Neural cell (in vitro differentiated cells): Measurements from ENCODE around the gene TGFBR3. TPM values are rescaled to one million over a fixed set of nuclear protein-coding genes. Genes with fewer than 3 reads are reported as not detected.

ENCODE experiments used
- H2AFZ ChIP-seq: fragments of 200-600, 300-800 bp; sonication (generic), shearing (Covaris generic); 2 replicates; pipeline ENCODE4 v1.6.0; 2014; ENCODE audit warnings: low read depth, mild to moderate bottlenecking, antibody characterized with exemption, low read length, moderate library complexity
- H3F3A ChIP-seq: fragments of 200-600 bp; shearing (Covaris generic); 2 replicates; pipeline ENCODE4 v1.6.1; 2016; ENCODE audit warnings: mild to moderate bottlenecking, moderate library complexity, mixed read lengths, antibody characterized with exemption, low read length; ENCODE audit not compliant: insufficient read depth, poor library complexity, severe bottlenecking
- H3K27ac ChIP-seq: fragments of 200-600, 300-800 bp; sonication (generic), shearing (Covaris generic); 2 replicates; pipeline ENCODE4 v1.5.1; 2014; ENCODE audit warnings: mild to moderate bottlenecking, low read length, moderate library complexity
- H3K27me3 ChIP-seq: fragments of 300-800, 200-600 bp; sonication (generic), shearing (Covaris generic); 2 replicates; pipeline ENCODE4 v1.6.0; 2014; ENCODE audit warnings: mild to moderate bottlenecking, low read depth, low read length, moderate library complexity; ENCODE audit not compliant: insufficient read depth
- H3K36me3 ChIP-seq: fragments of 300-800, 200-600 bp; sonication (generic), shearing (Covaris generic); 2 replicates; pipeline ENCODE4 v1.5.1; 2014; ENCODE audit warnings: mild to moderate bottlenecking, antibody characterized with exemption, low read length, moderate library complexity; ENCODE audit not compliant: insufficient read depth
- H3K4me2 ChIP-seq: fragments of 300-800, 200-600 bp; sonication (generic), shearing (Covaris generic); 2 replicates; pipeline ENCODE4 v1.6.0; 2014; ENCODE audit warnings: mild to moderate bottlenecking, low read length
- H3K4me3 ChIP-seq: fragments of 300-800, 200-600 bp; sonication (generic), shearing (Covaris generic); 2 replicates; pipeline ENCODE4 v1.5.1; 2014; ENCODE audit warnings: mild to moderate bottlenecking, low read length, moderate library complexity
- H3K79me2 ChIP-seq: fragments of 200-600 bp; shearing (Covaris generic); replicated peaks from 2 replicates; pipeline ENCODE4 v1.6.0; 2014; ENCODE audit warnings: mild to moderate bottlenecking, low read length, moderate library complexity; ENCODE audit not compliant: insufficient read depth
- H3K9ac ChIP-seq: fragments of 300-800, 200-600 bp; sonication (generic), shearing (Covaris generic); 2 replicates; pipeline ENCODE4 v1.6.1; 2016; ENCODE audit warnings: mild to moderate bottlenecking, low read length, mixed read lengths
- H3K9me2 ChIP-seq: fragments of 200-600 bp; shearing (Covaris generic); 2 replicates; pipeline ENCODE4 v1.6.1; 2016; ENCODE audit warnings: mild to moderate bottlenecking, low read length, mixed read lengths; ENCODE audit not compliant: insufficient read depth
- H3K9me3 ChIP-seq: fragments of 200-600, 300-800 bp; sonication (generic), shearing (Covaris generic); 2 replicates; pipeline ENCODE4 v1.6.1; 2016; ENCODE audit warnings: mild to moderate bottlenecking, mixed run types, low read length, moderate library complexity, mixed read lengths
- H4K20me1 ChIP-seq: fragments of 200-600 bp; shearing (Covaris generic); 2 replicates; pipeline ENCODE4 v1.6.1; 2016; ENCODE audit warnings: mild to moderate bottlenecking, mixed run types; ENCODE audit not compliant: insufficient read depth
- EP300 ChIP-seq: fragments of 450-650 bp; conservative IDR thresholded peaks from 2 replicates; pipeline ENCODE4 v1.6.1; 2014; ENCODE audit warnings: antibody characterized with exemption, mild to moderate bottlenecking, moderate library complexity; ENCODE audit not compliant: poor library complexity, severe bottlenecking
- EZH2 ChIP-seq: fragments of 200-600, 300-800 bp; shearing (Covaris generic), sonication (generic); IDR thresholded peaks from 2 replicates; pipeline ENCODE4 v1.6.1; 2014; ENCODE audit warnings: antibody characterized with exemption, low read length, borderline replicate concordance, mild to moderate bottlenecking; ENCODE audit not compliant: insufficient read depth, poor library complexity, severe bottlenecking
- MXI1 ChIP-seq: fragments of 450-650 bp; conservative IDR thresholded peaks from 2 replicates; pipeline ENCODE4 v1.6.1; 2014; ENCODE audit warnings: antibody characterized with exemption, mild to moderate bottlenecking; ENCODE audit not compliant: poor library complexity, severe bottlenecking
- POLR2AphosphoS5 ChIP-seq: IDR thresholded peaks from 2 replicates; pipeline ENCODE4 v1.6.1; 2012
- RAD21 ChIP-seq: fragments of 450-650 bp; conservative IDR thresholded peaks from 2 replicates; pipeline ENCODE4 v1.6.1; 2014; ENCODE audit warnings: antibody characterized with exemption, mild to moderate bottlenecking, moderate library complexity
- SMC3 ChIP-seq: fragments of 450-650 bp; conservative IDR thresholded peaks from 2 replicates; pipeline ENCODE4 v1.6.1; 2014; ENCODE audit warnings: antibody characterized with exemption, mild to moderate bottlenecking, moderate library complexity; ENCODE audit not compliant: poor library complexity
- TAF1 ChIP-seq: IDR thresholded peaks from 2 replicates; pipeline ENCODE4 v1.6.1; 2012; ENCODE audit warnings: low read depth
- polyA plus RNA-seq: library from polyadenylated mRNA; depleted of rRNA; stranded (reverse); fragments of >200 nt; gene quantifications from 2 replicates; pipeline ENCODE4 v1.2.3, GENCODE V29; 2014
- TF ChIP-seq, protein P1 (sequence below): IDR thresholded peaks from 2 replicates; pipeline ENCODE4 v1.6.1; 2012; ENCODE audit warnings: borderline replicate concordance
- TF ChIP-seq, protein P2 (sequence below): fragments of 450-650 bp; IDR thresholded peaks from 2 replicates; pipeline ENCODE4 v1.5.1; 2014; ENCODE audit warnings: antibody characterized with exemption, mild to moderate bottlenecking, moderate library complexity; ENCODE audit not compliant: poor library complexity, severe bottlenecking

The TGFBR3 gene
- polyA plus RNA-seq, 1 donor from 2014 or later = 0.25 TPM

GRCh38 chr1:91707114-91707889 is 178.6 kb downstream of the TGFBR3 start:
- Histone ChIP-seq H4K20me1 (no peaks in the 10 kb centered on the region), H3K27ac (no peak overlapping the region), H2AFZ (no peak overlapping the region), H3K27me3 (no peaks in the 10 kb centered on the region), H3K4me2 (no peak overlapping the region), H3F3A (no peaks in the 10 kb centered on the region), H3K36me3 (no peaks in the 10 kb centered on the region), H3K9ac (no peak overlapping the region), H3K9me2 (no peaks in the 10 kb centered on the region), H3K79me2 (no peaks in the 10 kb centered on the region), H3K9me3 (no peaks in the 10 kb centered on the region), H3K4me3 (no peak overlapping the region)
- TF ChIP-seq, protein P1, sequence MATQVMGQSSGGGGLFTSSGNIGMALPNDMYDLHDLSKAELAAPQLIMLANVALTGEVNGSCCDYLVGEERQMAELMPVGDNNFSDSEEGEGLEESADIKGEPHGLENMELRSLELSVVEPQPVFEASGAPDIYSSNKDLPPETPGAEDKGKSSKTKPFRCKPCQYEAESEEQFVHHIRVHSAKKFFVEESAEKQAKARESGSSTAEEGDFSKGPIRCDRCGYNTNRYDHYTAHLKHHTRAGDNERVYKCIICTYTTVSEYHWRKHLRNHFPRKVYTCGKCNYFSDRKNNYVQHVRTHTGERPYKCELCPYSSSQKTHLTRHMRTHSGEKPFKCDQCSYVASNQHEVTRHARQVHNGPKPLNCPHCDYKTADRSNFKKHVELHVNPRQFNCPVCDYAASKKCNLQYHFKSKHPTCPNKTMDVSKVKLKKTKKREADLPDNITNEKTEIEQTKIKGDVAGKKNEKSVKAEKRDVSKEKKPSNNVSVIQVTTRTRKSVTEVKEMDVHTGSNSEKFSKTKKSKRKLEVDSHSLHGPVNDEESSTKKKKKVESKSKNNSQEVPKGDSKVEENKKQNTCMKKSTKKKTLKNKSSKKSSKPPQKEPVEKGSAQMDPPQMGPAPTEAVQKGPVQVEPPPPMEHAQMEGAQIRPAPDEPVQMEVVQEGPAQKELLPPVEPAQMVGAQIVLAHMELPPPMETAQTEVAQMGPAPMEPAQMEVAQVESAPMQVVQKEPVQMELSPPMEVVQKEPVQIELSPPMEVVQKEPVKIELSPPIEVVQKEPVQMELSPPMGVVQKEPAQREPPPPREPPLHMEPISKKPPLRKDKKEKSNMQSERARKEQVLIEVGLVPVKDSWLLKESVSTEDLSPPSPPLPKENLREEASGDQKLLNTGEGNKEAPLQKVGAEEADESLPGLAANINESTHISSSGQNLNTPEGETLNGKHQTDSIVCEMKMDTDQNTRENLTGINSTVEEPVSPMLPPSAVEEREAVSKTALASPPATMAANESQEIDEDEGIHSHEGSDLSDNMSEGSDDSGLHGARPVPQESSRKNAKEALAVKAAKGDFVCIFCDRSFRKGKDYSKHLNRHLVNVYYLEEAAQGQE = no peak
- TF ChIP-seq EZH2 (no peak), POLR2AphosphoS5 (no peak), MXI1 (no peak), EP300 (no peak), RAD21 (no peak), TAF1 (no peak)
- TF ChIP-seq, protein P2, sequence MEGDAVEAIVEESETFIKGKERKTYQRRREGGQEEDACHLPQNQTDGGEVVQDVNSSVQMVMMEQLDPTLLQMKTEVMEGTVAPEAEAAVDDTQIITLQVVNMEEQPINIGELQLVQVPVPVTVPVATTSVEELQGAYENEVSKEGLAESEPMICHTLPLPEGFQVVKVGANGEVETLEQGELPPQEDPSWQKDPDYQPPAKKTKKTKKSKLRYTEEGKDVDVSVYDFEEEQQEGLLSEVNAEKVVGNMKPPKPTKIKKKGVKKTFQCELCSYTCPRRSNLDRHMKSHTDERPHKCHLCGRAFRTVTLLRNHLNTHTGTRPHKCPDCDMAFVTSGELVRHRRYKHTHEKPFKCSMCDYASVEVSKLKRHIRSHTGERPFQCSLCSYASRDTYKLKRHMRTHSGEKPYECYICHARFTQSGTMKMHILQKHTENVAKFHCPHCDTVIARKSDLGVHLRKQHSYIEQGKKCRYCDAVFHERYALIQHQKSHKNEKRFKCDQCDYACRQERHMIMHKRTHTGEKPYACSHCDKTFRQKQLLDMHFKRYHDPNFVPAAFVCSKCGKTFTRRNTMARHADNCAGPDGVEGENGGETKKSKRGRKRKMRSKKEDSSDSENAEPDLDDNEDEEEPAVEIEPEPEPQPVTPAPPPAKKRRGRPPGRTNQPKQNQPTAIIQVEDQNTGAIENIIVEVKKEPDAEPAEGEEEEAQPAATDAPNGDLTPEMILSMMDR = no peak

DNA sequence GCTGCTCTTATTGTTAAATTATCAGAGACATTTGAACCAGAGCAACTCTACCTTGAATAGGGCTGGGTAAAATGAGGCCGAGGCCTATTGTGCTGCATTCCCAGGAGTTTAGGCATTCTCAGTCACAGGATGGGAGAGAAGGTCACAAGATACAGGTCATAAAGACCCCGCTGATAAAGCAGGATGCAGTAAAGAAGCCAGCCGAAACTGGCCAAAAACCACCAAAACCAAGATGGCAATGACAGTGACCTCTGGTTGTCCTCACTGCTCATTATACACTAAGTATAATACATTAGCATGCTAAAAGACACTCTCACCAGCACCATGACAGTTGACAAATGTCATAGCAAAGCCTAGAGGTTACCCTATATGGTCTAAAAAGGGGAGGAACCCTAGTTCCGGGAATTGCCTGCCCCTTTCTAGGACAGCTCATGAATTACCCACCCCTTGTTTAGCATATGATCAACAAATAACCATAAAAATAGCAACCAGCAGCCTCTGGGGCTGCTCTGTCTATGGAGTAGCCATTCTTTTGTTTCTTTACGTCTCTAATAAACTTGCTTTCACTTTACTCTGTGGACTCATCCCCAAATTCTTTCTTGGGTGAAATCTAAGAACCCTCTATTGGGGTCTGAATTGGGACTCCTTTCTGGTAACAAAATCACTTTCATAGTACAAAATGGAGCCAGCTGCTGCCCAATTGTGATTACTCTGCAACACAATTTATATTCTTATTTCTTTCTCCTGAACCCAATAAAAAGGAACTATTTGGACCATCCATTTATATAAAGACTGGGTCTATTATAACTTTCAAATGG is 179.6 kb downstream of the TGFBR3 start:
- Histone ChIP-seq H2AFZ (no peak overlapping the region), H3K9me3 (no peaks in the 10 kb centered on the region), H3K9me2 (no peaks in the 10 kb centered on the region), H3K9ac (no peak overlapping the region), H3K79me2 (no peaks in the 10 kb centered on the region), H3K27me3 (no peaks in the 10 kb centered on the region), H4K20me1 (no peaks in the 10 kb centered on the region), H3K27ac (no peak overlapping the region), H3K36me3 (no peaks in the 10 kb centered on the region), H3K4me3 (no peak overlapping the region), H3K4me2 (no peak overlapping the region), H3F3A (no peaks in the 10 kb centered on the region)
- TF ChIP-seq EP300 (no peak), TAF1 (no peak), SMC3 (no peak), MXI1 (no peak), EZH2 (no peak), POLR2AphosphoS5 (no peak), RAD21 (no peak)
- TF ChIP-seq, protein P2 = no peak
